B cell (primary cell): ENCODE measurements around the gene CD14.

Experiments
- EZH2 ChIP-seq: IDR thresholded peaks from 2 replicates; pipeline ENCODE4 v1.6.1; 2012; ENCODE audit warnings: borderline replicate concordance, low read depth, mild to moderate bottlenecking, moderate library complexity, low read length; ENCODE audit not compliant: insufficient read depth, poor library complexity, severe bottlenecking
- TF ChIP-seq, protein P1 (sequence below): fragments of 200-600 bp; IDR thresholded peaks from one replicate; pipeline ENCODE4 v1.8.0; 2022; ENCODE audit warnings: antibody characterized with exemption, mild to moderate bottlenecking

DNA sequence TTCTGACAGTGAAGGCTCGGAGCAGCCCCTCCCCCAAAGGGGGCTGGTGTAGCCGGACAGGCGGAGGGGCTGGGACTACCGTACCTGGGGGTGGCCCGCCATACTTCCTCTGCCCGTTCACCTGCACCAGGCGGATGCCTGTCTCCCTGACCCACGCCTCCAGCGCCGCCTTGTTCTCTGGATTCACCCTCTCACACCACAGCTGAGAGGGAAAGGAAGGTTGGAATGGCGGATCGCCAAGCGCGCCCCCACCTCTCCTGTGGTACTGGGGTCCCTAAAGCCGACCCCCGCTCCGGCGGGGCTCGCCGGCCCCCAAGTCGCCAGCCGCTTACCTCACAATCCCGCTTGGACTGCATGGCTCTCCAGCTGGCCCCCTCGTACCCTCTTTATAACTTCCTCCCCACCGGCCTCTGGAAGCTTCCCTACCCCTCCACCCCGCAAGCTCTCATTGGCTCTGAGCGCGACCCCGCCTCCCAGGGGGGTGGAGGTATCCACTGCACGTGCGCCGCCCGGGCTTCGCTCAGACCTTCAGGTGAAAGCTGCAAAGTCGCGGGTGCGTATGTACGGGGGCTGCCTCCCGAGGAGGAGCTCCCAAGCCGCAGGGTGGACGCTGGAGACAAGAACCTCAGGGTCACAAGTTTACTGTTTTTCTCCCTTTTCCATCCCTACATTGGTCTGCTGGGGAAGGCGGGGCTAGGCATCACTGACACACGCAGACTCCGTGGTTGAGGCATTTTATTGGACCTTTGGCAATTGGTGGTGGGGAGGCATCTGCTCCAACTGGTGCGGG lies 40.4 kb upstream of the CD14 start, which contains the start of gene DND1:
- TF ChIP-seq, protein P1, sequence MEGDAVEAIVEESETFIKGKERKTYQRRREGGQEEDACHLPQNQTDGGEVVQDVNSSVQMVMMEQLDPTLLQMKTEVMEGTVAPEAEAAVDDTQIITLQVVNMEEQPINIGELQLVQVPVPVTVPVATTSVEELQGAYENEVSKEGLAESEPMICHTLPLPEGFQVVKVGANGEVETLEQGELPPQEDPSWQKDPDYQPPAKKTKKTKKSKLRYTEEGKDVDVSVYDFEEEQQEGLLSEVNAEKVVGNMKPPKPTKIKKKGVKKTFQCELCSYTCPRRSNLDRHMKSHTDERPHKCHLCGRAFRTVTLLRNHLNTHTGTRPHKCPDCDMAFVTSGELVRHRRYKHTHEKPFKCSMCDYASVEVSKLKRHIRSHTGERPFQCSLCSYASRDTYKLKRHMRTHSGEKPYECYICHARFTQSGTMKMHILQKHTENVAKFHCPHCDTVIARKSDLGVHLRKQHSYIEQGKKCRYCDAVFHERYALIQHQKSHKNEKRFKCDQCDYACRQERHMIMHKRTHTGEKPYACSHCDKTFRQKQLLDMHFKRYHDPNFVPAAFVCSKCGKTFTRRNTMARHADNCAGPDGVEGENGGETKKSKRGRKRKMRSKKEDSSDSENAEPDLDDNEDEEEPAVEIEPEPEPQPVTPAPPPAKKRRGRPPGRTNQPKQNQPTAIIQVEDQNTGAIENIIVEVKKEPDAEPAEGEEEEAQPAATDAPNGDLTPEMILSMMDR = no peak
- no peak for TF ChIP-seq EZH2
